ENCODE measurements around the gene PPP1R8.

GRCh38 chr1:27785781-27786455, 44.7 kb upstream of the PPP1R8 start:
- TF ChIP-seq CTCF (conservative IDR thresholded peaks at IDR 0.05; ENCODE audit: low read depth in 2 of 2) (no peak), POLR2AphosphoS5 (IDR thresholded peaks at IDR 0.05; ENCODE audit: low read depth) (no peak), CREB1 (CRISPR knock-in tag; IDR thresholded peaks at IDR 0.05; ENCODE audit: low read depth) (no peak), STAT1 (IDR thresholded peaks at IDR 0.05; ENCODE audit: unreplicated experiment) (no peak), REST (IDR thresholded peaks at IDR 0.05; ENCODE audit: unreplicated experiment) (no peak), EZH2phosphoT487 (IDR thresholded peaks at IDR 0.05; ENCODE audit: unreplicated experiment) (no peak), EZH2 (IDR thresholded peaks at IDR 0.05; ENCODE audit: low read depth, unreplicated experiment) (no peak), JUNB (IDR thresholded peaks at IDR 0.05; ENCODE audit: unreplicated experiment) (no peak), ZNF114 (CRISPR knock-in tag; IDR thresholded peaks at IDR 0.05) (no peak), ETS1 (IDR thresholded peaks at IDR 0.05) (no peak)
